NB4 (cell line): ENCODE results near the gene CHCHD6.

Source experiments
- DNase-seq: peaks from one replicate; pipeline ENCODE4 v3.0.0; 2010; ENCODE audit warnings: low read depth
- H3K4me3 ChIP-seq: one replicate; pipeline ENCODE4 v1.5.1; 2011; ENCODE audit warnings: mild to moderate bottlenecking, low read depth, low read length, moderate library complexity
- MYC ChIP-seq: IDR thresholded peaks from 2 replicates; pipeline ENCODE4 v1.6.1; 2011; ENCODE audit warnings: low read depth, low read length
- POLR2A ChIP-seq: IDR thresholded peaks from 2 replicates; pipeline ENCODE4 v1.6.1; 2011; ENCODE audit warnings: mild to moderate bottlenecking; ENCODE audit not compliant: insufficient read length; ENCODE audit errors: extremely low read depth
- TF ChIP-seq, protein P1 (sequence below): IDR thresholded peaks from one replicate; pipeline ENCODE4 v1.5.1; 2012; ENCODE audit warnings: low read depth, low read length
- TF ChIP-seq, protein P2 (sequence below): IDR thresholded peaks from 2 replicates; pipeline ENCODE4 v1.6.1; 2011; ENCODE audit warnings: low read depth, low read length

Gene CHCHD6

DNA sequence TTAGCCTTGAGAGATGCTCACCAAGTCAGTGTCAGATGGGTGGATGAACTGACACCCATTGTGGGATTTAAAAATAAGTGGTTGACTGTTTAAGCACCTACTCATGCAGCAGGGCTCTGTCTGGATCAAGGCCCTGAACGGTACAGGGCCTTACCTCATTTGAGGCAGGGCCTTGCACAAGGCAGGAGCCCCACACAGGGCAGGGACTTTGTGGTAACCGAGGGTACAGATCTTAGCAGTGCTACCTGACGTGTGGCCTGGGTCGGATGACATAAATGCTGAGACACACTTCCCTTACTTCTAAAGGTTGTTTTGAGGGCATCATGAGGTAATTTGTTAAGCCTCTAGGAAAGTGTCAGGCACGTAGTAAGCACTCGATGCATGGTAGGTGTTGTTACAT, 219.4 kb downstream of the CHCHD6 start:
- no peak overlapping the region for H3K4me3 ChIP-seq
- no peak for DNase-seq
- no peak for TF ChIP-seq POLR2A
- TF ChIP-seq, protein P1, sequence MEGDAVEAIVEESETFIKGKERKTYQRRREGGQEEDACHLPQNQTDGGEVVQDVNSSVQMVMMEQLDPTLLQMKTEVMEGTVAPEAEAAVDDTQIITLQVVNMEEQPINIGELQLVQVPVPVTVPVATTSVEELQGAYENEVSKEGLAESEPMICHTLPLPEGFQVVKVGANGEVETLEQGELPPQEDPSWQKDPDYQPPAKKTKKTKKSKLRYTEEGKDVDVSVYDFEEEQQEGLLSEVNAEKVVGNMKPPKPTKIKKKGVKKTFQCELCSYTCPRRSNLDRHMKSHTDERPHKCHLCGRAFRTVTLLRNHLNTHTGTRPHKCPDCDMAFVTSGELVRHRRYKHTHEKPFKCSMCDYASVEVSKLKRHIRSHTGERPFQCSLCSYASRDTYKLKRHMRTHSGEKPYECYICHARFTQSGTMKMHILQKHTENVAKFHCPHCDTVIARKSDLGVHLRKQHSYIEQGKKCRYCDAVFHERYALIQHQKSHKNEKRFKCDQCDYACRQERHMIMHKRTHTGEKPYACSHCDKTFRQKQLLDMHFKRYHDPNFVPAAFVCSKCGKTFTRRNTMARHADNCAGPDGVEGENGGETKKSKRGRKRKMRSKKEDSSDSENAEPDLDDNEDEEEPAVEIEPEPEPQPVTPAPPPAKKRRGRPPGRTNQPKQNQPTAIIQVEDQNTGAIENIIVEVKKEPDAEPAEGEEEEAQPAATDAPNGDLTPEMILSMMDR, result no peak

DNA sequence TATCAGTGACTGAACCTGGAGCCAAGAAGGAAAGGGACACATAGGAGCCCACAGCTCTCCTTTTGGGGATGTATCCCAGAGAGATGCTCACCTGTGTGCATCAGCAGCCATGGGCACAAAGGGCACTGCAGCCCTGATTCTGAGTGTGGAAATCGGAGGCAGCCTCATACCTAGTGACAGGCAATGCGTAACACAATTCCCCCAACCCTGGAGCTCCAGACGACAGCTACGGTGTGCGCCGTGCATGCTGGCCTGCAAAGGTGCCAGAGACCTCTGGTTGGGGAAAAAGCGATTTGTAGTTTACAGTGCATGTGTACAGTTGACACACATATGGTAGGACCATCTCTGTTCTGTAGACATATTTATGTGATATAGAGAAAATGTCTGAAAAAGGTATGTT, 219.9 kb downstream of the CHCHD6 start:
- no peak overlapping the region for H3K4me3 ChIP-seq

DNA sequence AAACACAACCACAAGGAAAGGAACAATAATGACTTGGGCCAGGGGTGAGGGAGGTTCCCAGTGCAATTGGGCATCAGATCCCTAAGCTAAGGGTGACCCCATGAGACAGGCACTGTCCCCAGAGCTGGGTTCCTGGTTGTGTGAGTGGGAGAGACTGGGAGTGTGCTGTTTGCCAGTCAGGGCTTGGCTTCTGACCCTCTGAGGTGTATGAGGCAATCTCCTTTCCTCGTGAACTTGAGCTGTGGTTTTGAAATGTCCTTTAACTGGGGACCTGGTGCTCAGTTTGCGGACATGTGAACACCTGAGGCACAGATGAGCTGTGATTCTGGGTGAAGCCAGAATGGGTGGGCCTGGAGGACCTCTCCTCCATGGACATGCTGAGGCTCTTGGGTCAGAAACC, 220.4 kb downstream of the CHCHD6 start:
- H3K4me3 ChIP-seq, result no peak overlapping the region
- no peak for TF ChIP-seq POLR2A
- no peak for TF ChIP-seq MYC
- TF ChIP-seq, protein P2, sequence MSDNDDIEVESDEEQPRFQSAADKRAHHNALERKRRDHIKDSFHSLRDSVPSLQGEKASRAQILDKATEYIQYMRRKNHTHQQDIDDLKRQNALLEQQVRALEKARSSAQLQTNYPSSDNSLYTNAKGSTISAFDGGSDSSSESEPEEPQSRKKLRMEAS, result no peak
- TF ChIP-seq, protein P1, result no peak
- peak; percentile 16 for DNase-seq

More for the DNA sequence above, 219.9 kb downstream of the CHCHD6 start:
- no peak for TF ChIP-seq MYC
- TF ChIP-seq POLR2A, result no peak
- TF ChIP-seq, protein P1, result no peak
- TF ChIP-seq, protein P2, result no peak
- no peak for DNase-seq

DNA sequence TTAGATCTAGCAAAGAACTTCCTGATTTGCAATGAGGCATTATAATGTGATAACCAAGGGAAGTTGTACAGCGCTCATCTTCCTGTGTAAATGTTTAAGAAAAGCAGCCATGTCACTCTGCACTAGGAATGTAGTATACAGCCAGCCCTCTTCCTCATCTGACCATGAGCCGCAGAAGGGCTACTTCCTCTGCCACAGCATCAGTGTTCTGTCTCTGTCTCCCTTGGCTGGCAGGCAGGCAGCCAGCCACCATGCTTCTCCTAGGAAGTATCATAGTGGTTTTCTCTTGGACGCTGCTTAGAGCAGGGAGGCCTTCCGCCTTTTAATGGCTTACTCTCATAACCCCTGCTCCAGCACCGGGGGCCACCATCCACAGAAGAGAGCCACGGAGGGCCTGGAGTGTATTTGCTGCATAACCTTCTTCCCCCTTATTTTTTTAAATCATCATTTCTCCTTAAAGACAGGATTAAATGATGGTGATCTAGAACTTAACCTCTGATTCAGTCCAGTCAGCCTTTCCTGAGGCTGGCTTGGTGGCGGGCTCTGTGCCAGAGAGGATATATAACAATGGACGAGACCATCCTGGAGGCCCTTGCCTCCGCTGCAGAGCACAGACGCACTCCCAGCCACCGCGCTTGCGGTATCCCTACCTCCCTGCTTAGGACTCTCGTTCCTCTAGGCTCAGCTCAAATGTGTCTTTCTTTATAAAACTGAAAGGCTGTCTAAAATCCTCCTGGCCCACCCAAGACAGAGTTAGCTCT, 221.6 kb downstream of the CHCHD6 start:
- TF ChIP-seq, protein P1, result no peak
- no peak for TF ChIP-seq POLR2A
- TF ChIP-seq MYC, result no peak
- TF ChIP-seq, protein P2, result no peak
- DNase-seq, result peak; percentile 35
- H3K4me3 ChIP-seq, result no peak overlapping the region

DNA sequence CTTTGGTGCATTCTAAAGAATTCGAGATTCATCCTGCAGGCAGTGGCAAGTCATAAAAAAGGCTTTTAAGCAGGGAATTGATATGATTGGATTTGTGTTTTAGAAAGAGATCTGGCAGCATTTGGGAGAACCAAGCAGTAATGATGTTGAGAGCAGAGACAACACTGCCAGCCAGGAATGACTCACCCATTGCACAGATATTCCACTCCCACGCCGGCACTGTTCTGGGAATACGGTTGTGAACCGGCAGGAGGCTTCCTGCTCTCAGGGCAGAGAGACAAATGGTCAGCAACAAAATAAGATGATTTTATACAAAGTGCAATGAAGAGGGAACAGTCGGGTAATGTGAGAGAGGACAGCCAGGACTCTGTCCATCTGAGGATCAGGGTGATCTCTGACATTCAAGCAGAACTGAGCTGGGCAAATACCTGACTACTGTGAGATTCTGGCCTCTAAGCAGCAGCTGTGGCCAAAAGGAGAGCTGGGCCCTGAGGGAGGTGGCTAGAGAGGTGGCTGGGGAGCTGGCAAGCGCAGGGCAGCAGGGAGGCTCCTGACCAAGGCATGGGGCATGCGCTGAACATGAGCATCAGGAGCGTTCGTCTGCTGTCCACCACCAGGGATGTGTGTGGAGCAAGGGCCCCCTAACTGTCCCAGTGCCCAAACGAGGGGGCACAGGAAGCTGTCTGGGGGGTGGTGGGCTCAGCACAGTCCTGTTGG, 222.8 kb downstream of the CHCHD6 start:
- TF ChIP-seq MYC, result no peak
- no peak for TF ChIP-seq POLR2A
- no peak for DNase-seq
- H3K4me3 ChIP-seq, result no peak overlapping the region

DNA sequence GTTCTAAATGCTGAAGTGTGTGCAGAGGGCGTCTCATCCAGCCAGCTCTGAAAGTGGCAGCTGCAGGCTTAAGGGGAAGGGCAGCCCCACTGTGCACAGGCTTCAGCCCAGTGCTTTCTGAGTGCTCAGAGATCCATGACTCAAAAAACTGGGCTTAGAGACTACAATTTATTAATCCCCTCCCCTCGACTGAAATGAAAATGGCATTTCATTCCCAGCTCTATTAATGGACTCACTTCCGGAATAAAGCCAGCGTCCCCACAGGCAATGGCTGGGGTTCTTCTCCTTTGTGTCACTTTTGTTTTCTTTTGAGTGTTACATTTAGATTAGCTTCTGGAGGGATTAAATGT, 223.3 kb downstream of the CHCHD6 start:
- no peak overlapping the region for H3K4me3 ChIP-seq
- DNase-seq, result no peak
- TF ChIP-seq, protein P1, result no peak
- TF ChIP-seq, protein P2, result no peak
- TF ChIP-seq MYC (no peak), POLR2A (no peak)
